GM12878 (cell line): ENCODE measurements around the gene PTX4. TPM values are rescaled to one million over a fixed set of nuclear protein-coding genes. Genes with fewer than 3 reads are reported as not detected.

Source experiments
- BACH1 ChIP-seq: fragments of 450-650 bp; IDR thresholded peaks from 2 replicates; pipeline ENCODE4 v1.6.1; 2017; ENCODE audit warnings: mild to moderate bottlenecking, borderline replicate concordance
- BHLHE40 ChIP-seq, 2 experiments: fragments of 450-650 bp in 1 of 2; IDR thresholded peaks; 2 replicates each; pipeline ENCODE4 v1.6.1; 2011 to 2017; ENCODE audit warnings: low read depth in 2 of 2, borderline replicate concordance in 1 of 2, improper control_type of control experiment in 1 of 2, low read length in 1 of 2, mild to moderate bottlenecking in 1 of 2
- EGR1 ChIP-seq, 2 experiments: IDR thresholded peaks; 1 replicate in 1 of 2; 2 replicates in 1 of 2; pipeline ENCODE4 v1.6.1; 2011 to 2012; ENCODE audit warnings: low read depth in 2 of 2, low read length in 2 of 2, borderline replicate concordance in 1 of 2, mild to moderate bottlenecking in 1 of 2, moderate library complexity in 1 of 2
- EP300 ChIP-seq, 2 experiments: fragments of 150-350 bp in 1 of 2; IDR thresholded peaks; 2 replicates each; pipeline ENCODE4 v1.6.1; 2011 to 2012; ENCODE audit warnings: low read depth in 2 of 2, low read length in 2 of 2, borderline replicate concordance in 1 of 2, improper control_type of control experiment in 1 of 2, inconsistent platforms in 1 of 2; ENCODE audit not compliant: control insufficient read depth in 1 of 2
- HDAC2 ChIP-seq: fragments of 200-600 bp; sonication (generic); IDR thresholded peaks from 2 replicates; pipeline ENCODE4 v1.6.1; 2017
- IRF4 ChIP-seq: IDR thresholded peaks from 2 replicates; pipeline ENCODE4 v1.6.1; 2011; ENCODE audit warnings: low read depth, low read length
- MYC ChIP-seq: IDR thresholded peaks from 2 replicates; pipeline ENCODE4 v1.6.1; 2011; ENCODE audit warnings: mild to moderate bottlenecking, low read length, moderate library complexity, inconsistent platforms; ENCODE audit not compliant: insufficient read depth, insufficient replicate concordance, insufficient read length, severe bottlenecking
- NBN ChIP-seq: fragments of 450-650 bp; IDR thresholded peaks from 2 replicates; pipeline ENCODE4 v1.6.1; 2016
- NR2F1 ChIP-seq: fragments of 450-650 bp; conservative IDR thresholded peaks from 2 replicates; pipeline ENCODE4 v1.6.1; 2017; ENCODE audit warnings: mild to moderate bottlenecking
- POLR2AphosphoS5 ChIP-seq: IDR thresholded peaks from 2 replicates; pipeline ENCODE4 v1.6.1; 2011; ENCODE audit warnings: mild to moderate bottlenecking, low read length, inconsistent platforms
- RB1 ChIP-seq: fragments of 450-650 bp; formaldehyde crosslinking; IDR thresholded peaks from 2 replicates; pipeline ENCODE4 v1.6.1; 2017; ENCODE audit warnings: mild to moderate bottlenecking, borderline replicate concordance
- RELA ChIP-seq: fragments of 450-650 bp; IDR thresholded peaks from 2 replicates; pipeline ENCODE4 v1.8.0; 2014; ENCODE audit warnings: borderline replicate concordance; ENCODE audit not compliant: partially characterized antibody
- SIN3A ChIP-seq: IDR thresholded peaks from 2 replicates; pipeline ENCODE4 v1.6.1; 2012; ENCODE audit warnings: low read depth, low read length, improper control_type of control experiment
- SMAD5 ChIP-seq: IDR thresholded peaks from 2 replicates; pipeline ENCODE4 v1.6.1; 2016; ENCODE audit warnings: antibody characterized with exemption, low read depth
- TAF1 ChIP-seq: IDR thresholded peaks from 2 replicates; pipeline ENCODE4 v1.6.1; 2011; ENCODE audit warnings: mild to moderate bottlenecking, low read depth, low read length, borderline replicate concordance
- YY1 ChIP-seq: IDR thresholded peaks from 2 replicates; pipeline ENCODE4 v1.6.1; 2011; ENCODE audit warnings: low read depth, mild to moderate bottlenecking, low read length
- polyA plus RNA-seq, 11 experiments: library from polyadenylated mRNA; depleted of rRNA in 4 of 11; unstranded in 6 of 11; stranded (reverse) in 5 of 11; fragments of >200 nt; fragmentation: Nextera tagmentation in 4 of 11; fragmentation: Illumina TruSeq in 1 of 11; extraction: Ambion mirVana in 4 of 11; extraction: Trizol in 1 of 11; gene quantifications; 1 replicate in 1 of 11; 2 replicates in 10 of 11; pipeline versions ENCODE4 v1.2.1 to v1.2.3, GENCODE V29; 2011 to 2016; ENCODE audit warnings: inconsistent platforms in 2 of 11, missing spikeins in 2 of 11, low read depth in 1 of 11
- total RNA-seq, 4 experiments: library from RNA; depleted of rRNA in 3 of 4; stranded (reverse); fragments of >200 nt in 3 of 4; fragmentation: Illumina TruSeq in 1 of 4; extraction: Trizol in 1 of 4; gene quantifications; 2 replicates each; pipeline versions ENCODE4 v1.2.1 to v1.2.3, GENCODE V29; 2013 to 2021
- TF ChIP-seq, protein P1 (sequence below): fragments of 450-650 bp; conservative IDR thresholded peaks from 2 replicates; pipeline ENCODE4 v1.6.1; 2017; ENCODE audit warnings: mild to moderate bottlenecking, moderate library complexity
- TF ChIP-seq, protein P2 (sequence below): IDR thresholded peaks from 2 replicates; pipeline ENCODE4 v1.6.1; 2011; ENCODE audit warnings: borderline replicate concordance, low read depth, mild to moderate bottlenecking, moderate library complexity, low read length; ENCODE audit not compliant: insufficient read depth, poor library complexity, severe bottlenecking
- TF ChIP-seq, protein P3 (sequence below): IDR thresholded peaks from 2 replicates; pipeline ENCODE4 v1.6.1; 2011; ENCODE audit warnings: borderline replicate concordance, low read depth, mild to moderate bottlenecking, moderate library complexity, mixed read lengths, low read length; ENCODE audit not compliant: insufficient read depth; ENCODE audit errors: extremely low read length

PTX4 gene
- total and polyA plus RNA-seq, 10 of the 15 experiments (the other 5 are each of a cell fraction or from before 2014, with no cell fraction given) = not detected

DNA sequence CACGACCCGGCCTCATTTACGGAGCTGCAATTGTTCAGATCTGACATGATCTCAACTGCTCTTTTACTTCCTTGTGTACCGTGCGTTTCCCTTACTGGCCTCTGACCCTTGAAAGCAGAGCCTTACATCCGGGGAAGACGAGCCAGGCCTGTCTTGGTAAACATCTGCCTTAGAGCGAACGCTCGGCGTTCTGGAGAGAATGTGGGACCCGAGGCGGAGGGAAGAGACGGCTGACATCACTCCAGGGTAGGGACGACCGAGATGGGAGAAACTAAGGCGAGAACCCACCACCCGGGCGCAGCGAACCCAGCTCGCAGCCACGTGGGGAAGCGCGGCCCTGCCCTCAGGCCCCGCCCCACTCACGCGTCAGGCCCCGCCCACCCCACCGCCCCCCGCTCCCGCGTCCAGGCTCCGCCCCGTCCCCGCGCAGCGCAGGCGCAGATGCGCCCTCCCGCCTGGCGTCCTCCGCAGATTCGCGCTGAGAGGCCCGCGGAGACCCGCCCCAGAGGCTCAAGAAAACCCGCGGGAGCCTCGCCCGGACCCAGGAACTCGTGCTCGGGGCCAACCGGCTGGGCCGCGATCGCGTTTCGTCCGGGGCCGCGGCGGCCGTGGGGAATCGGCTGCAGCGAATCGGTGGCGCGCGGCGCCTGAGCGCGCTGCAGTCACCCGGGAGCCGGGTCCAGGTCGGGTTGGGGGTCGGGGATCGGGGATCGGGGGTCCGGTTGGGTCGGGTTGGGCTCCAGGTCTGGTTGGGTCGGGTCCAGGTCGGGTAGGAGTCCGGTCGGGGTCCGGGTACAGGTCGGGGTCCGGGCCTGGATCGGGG lies 4.4 kb upstream of the PTX4 start, which contains the start of gene TELO2 (continued):
- TF ChIP-seq, protein P1, sequence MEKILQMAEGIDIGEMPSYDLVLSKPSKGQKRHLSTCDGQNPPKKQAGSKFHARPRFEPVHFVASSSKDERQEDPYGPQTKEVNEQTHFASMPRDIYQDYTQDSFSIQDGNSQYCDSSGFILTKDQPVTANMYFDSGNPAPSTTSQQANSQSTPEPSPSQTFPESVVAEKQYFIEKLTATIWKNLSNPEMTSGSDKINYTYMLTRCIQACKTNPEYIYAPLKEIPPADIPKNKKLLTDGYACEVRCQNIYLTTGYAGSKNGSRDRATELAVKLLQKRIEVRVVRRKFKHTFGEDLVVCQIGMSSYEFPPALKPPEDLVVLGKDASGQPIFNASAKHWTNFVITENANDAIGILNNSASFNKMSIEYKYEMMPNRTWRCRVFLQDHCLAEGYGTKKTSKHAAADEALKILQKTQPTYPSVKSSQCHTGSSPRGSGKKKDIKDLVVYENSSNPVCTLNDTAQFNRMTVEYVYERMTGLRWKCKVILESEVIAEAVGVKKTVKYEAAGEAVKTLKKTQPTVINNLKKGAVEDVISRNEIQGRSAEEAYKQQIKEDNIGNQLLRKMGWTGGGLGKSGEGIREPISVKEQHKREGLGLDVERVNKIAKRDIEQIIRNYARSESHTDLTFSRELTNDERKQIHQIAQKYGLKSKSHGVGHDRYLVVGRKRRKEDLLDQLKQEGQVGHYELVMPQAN = peak; percentile 79
- TF ChIP-seq POLR2AphosphoS5 (peak; percentile 67; the same call in 1 of the 2 replicates), HDAC2 (no peak), IRF4 (0 out of 2 replicates have a peak, but pooled peaks have one; percentile 9), NBN (0 out of 2 replicates have a peak, but pooled peaks have one; percentile 50), YY1 (peak; percentile 51), RELA (peak; percentile 15), SIN3A (peak; percentile 67), EGR1 (IDR thresholded peaks at IDR 0.05; ENCODE audit: borderline replicate concordance in 1 of 2, low read depth in 2 of 2, low read length in 2 of 2) (peak in 1 of 2 experiments; percentile 79; a peak in 1 of 3 replicates), EP300 (IDR thresholded peaks at IDR 0.05; ENCODE audit: borderline replicate concordance in 1 of 2, control insufficient read depth in 1 of 2, low read depth in 2 of 2, low read length in 2 of 2) (peak in 1 of 2 experiments; percentile 97; a peak in 2 of 4 replicates), TAF1 (peak; percentile 72; the same call in 1 of the 2 replicates), RB1 (peak; percentile 91; the same call in 1 of the 2 replicates), BACH1 (no peak), MYC (peak; percentile 49), BHLHE40 (IDR thresholded peaks at IDR 0.05; ENCODE audit: borderline replicate concordance in 1 of 2, low read depth in 2 of 2, low read length in 1 of 2) (peak in 1 of 2 experiments; percentile 79; a peak in 2 of 4 replicates), NR2F1 (peak; percentile 92), SMAD5 (0 out of 2 replicates have a peak, but pooled peaks have one; percentile 30)
- TF ChIP-seq, protein P2, sequence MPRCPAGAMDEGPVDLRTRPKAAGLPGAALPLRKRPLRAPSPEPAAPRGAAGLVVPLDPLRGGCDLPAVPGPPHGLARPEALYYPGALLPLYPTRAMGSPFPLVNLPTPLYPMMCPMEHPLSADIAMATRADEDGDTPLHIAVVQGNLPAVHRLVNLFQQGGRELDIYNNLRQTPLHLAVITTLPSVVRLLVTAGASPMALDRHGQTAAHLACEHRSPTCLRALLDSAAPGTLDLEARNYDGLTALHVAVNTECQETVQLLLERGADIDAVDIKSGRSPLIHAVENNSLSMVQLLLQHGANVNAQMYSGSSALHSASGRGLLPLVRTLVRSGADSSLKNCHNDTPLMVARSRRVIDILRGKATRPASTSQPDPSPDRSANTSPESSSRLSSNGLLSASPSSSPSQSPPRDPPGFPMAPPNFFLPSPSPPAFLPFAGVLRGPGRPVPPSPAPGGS = no peak
- TF ChIP-seq, protein P3, sequence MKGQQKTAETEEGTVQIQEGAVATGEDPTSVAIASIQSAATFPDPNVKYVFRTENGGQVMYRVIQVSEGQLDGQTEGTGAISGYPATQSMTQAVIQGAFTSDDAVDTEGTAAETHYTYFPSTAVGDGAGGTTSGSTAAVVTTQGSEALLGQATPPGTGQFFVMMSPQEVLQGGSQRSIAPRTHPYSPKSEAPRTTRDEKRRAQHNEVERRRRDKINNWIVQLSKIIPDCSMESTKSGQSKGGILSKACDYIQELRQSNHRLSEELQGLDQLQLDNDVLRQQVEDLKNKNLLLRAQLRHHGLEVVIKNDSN = peak; percentile 55
